Parathyroid adenoma (tissue), 2 donors: ENCODE measurements around the gene LRP1B.

Experiments
- H2AFZ ChIP-seq: fragments of 300-600 bp; sonication (generic); one replicate; pipeline ENCODE4 v1.7.0; 2017; ENCODE audit warnings: antibody characterized with exemption, mild to moderate bottlenecking
- H3K27ac ChIP-seq: fragments of 300-600 bp; sonication (generic); one replicate; pipeline ENCODE4 v1.7.0; 2017
- H3K27me3 ChIP-seq: fragments of 300-600 bp; sonication (generic); one replicate; pipeline ENCODE4 v1.7.0; 2017; ENCODE audit warnings: low read length; ENCODE audit not compliant: control insufficient read depth, insufficient read depth
- H3K36me3 ChIP-seq: fragments of 300-600 bp; sonication (generic); one replicate; pipeline ENCODE4 v1.7.0; 2017; ENCODE audit warnings: low read length; ENCODE audit not compliant: control insufficient read depth, insufficient read depth
- H3K4me1 ChIP-seq: fragments of 300-600 bp; sonication (generic); one replicate; pipeline ENCODE4 v1.7.0; 2017; ENCODE audit warnings: control low read depth
- H3K4me2 ChIP-seq: fragments of 300-600 bp; sonication (generic); one replicate; pipeline ENCODE4 v1.7.0; 2017; ENCODE audit warnings: low read length
- H3K4me3 ChIP-seq: fragments of 300-600 bp; sonication (generic); one replicate; pipeline ENCODE4 v1.7.0; 2017; ENCODE audit warnings: low read depth, low read length
- H3K79me2 ChIP-seq: fragments of 300-600 bp; sonication (generic); one replicate; pipeline ENCODE4 v1.7.0; 2017; ENCODE audit warnings: control low read depth
- H3K9ac ChIP-seq: fragments of 300-600 bp; sonication (generic); one replicate; pipeline ENCODE4 v1.7.0; 2017; ENCODE audit warnings: mild to moderate bottlenecking
- H3K9me3 ChIP-seq: fragments of 300-600 bp; sonication (generic); one replicate; pipeline ENCODE4 v1.7.0; 2017; ENCODE audit warnings: low read length; ENCODE audit not compliant: control insufficient read depth
- CTCF ChIP-seq: fragments of 300-600 bp; sonication (generic); IDR thresholded peaks from one replicate; pipeline ENCODE4 v1.7.0; 2017; ENCODE audit warnings: antibody characterized with exemption, mild to moderate bottlenecking
- donor health status: primary hyperparathyroidism.

Gene LRP1B

GRCh38 chr2:142048581-142048980 lies 82.2 kb downstream of the LRP1B start:
- Histone ChIP-seq H3K4me2 (no peak overlapping the region), H3K4me3 (no peak overlapping the region), H3K9ac (no peak overlapping the region), H3K27me3 (no peaks in the 10 kb centered on the region), H3K9me3 (no peaks in the 10 kb centered on the region), H3K27ac (no peak overlapping the region), H3K79me2 (no peaks in the 10 kb centered on the region), H3K36me3 (no peaks in the 10 kb centered on the region), H2AFZ (no peak overlapping the region), H3K4me1 (no peaks in the 10 kb centered on the region)
- no peak for TF ChIP-seq CTCF

GRCh38 chr2:142045641-142046040 lies 85.2 kb downstream of the LRP1B start:
- no peak overlapping the region for H2AFZ ChIP-seq
- H3K9ac ChIP-seq, result no peak overlapping the region
- no peak overlapping the region for H3K4me2 ChIP-seq
- no peaks in the 10 kb centered on the region for H3K9me3 ChIP-seq
- H3K4me1 ChIP-seq, result no peaks in the 10 kb centered on the region
- TF ChIP-seq CTCF, result no peak
- no peak overlapping the region for H3K27ac ChIP-seq
- no peak overlapping the region for H3K4me3 ChIP-seq
- H3K27me3 ChIP-seq, result no peaks in the 10 kb centered on the region
- no peaks in the 10 kb centered on the region for H3K36me3 ChIP-seq
- H3K79me2 ChIP-seq, result no peaks in the 10 kb centered on the region

- H3K36me3 ChIP-seq, result no peaks in the 10 kb centered on the region
- H2AFZ ChIP-seq, result no peak overlapping the region
- H3K9me3 ChIP-seq, result no peaks in the 10 kb centered on the region
- no peaks in the 10 kb centered on the region for H3K4me1 ChIP-seq
- no peaks in the 10 kb centered on the region for H3K79me2 ChIP-seq
- H3K9ac ChIP-seq, result no peak overlapping the region
- no peak for TF ChIP-seq CTCF
- no peaks in the 10 kb centered on the region for H3K27me3 ChIP-seq
- no peak overlapping the region for H3K4me2 ChIP-seq
- no peak overlapping the region for H3K4me3 ChIP-seq
- H3K27ac ChIP-seq, result no peak overlapping the region
These were observed 86.6 kb downstream of the LRP1B start for GRCh38 chr2:142044197-142044596.

GRCh38 chr2:142042536-142043199 lies 88.1 kb downstream of the LRP1B start:
- Histone ChIP-seq H3K27me3 (no peaks in the 10 kb centered on the region), H3K36me3 (no peaks in the 10 kb centered on the region), H3K4me3 (no peak overlapping the region), H3K4me2 (no peak overlapping the region), H3K79me2 (no peaks in the 10 kb centered on the region), H3K9ac (no peak overlapping the region), H3K4me1 (no peaks in the 10 kb centered on the region), H3K27ac (no peak overlapping the region), H3K9me3 (no peaks in the 10 kb centered on the region), H2AFZ (no peak overlapping the region)
- TF ChIP-seq CTCF, result no peak

- Histone ChIP-seq H3K9ac (no peak overlapping the region), H3K4me3 (no peak overlapping the region), H2AFZ (no peak overlapping the region), H3K36me3 (no peaks in the 10 kb centered on the region), H3K9me3 (no peaks in the 10 kb centered on the region), H3K79me2 (no peaks in the 10 kb centered on the region), H3K4me1 (no peaks in the 10 kb centered on the region), H3K27me3 (no peaks in the 10 kb centered on the region), H3K27ac (no peak overlapping the region), H3K4me2 (no peak overlapping the region)
- TF ChIP-seq CTCF, result no peak
These were observed 88.8 kb downstream of the LRP1B start for GRCh38 chr2:142041996-142042395.
